ENCODE results near the gene PCDHGB1.

DNA sequence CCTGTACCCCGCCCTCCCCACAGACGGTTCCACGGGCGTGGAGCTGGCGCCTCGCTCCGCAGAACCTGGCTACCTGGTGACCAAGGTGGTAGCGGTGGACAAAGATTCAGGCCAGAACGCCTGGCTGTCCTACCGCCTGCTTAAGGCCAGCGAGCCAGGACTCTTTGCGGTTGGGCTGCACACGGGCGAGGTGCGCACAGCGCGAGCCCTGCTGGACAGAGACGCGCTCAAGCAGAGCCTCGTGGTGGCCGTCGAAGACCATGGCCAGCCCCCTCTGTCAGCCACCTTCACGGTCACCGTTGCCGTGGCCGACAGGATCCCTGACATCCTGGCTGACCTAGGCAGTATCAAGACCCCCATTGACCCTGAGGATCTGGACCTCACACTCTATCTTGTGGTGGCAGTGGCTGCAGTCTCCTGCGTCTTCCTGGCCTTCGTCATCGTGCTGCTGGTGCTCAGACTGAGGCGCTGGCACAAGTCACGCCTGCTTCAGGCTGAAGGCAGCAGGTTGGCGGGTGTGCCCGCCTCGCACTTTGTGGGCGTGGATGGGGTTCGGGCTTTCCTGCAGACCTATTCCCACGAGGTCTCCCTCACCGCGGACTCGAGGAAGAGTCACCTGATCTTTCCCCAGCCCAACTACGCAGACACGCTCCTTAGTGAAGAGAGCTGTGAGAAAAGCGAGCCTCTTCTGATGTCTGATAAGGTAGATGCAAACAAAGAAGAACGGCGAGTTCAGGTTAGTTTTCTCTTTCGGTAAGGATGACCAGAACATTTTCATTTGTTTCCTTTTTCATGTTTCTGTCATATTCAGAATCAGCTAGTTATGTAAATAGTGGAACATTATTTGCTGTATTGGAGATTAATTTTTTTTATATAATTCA, 16.4 kb downstream of the PCDHGB1 start:
- TF ChIP-seq POLR2A (IDR thresholded peaks at IDR 0.05) = no peak
- no peak for TF ChIP-seq CTCF (IDR thresholded peaks at IDR 0.05)

All from esophagus squamous epithelium (tissue), 4 donors.